NB4 (cell line): ENCODE data around the gene CCDC107.

Source experiments
- DNase-seq: peaks from one replicate; pipeline ENCODE4 v3.0.0; 2010; ENCODE audit warnings: low read depth
- H3K4me3 ChIP-seq: one replicate; pipeline ENCODE4 v1.5.1; 2011; ENCODE audit warnings: mild to moderate bottlenecking, low read depth, low read length, moderate library complexity
- MYC ChIP-seq: IDR thresholded peaks from 2 replicates; pipeline ENCODE4 v1.6.1; 2011; ENCODE audit warnings: low read depth, low read length
- POLR2A ChIP-seq: IDR thresholded peaks from 2 replicates; pipeline ENCODE4 v1.6.1; 2011; ENCODE audit warnings: mild to moderate bottlenecking; ENCODE audit not compliant: insufficient read length; ENCODE audit errors: extremely low read depth
- TF ChIP-seq, protein P1 (sequence below): IDR thresholded peaks from 2 replicates; pipeline ENCODE4 v1.6.1; 2011; ENCODE audit warnings: low read depth, low read length
- TF ChIP-seq, protein P2 (sequence below): IDR thresholded peaks from one replicate; pipeline ENCODE4 v1.5.1; 2012; ENCODE audit warnings: low read depth, low read length

Gene CCDC107

DNA sequence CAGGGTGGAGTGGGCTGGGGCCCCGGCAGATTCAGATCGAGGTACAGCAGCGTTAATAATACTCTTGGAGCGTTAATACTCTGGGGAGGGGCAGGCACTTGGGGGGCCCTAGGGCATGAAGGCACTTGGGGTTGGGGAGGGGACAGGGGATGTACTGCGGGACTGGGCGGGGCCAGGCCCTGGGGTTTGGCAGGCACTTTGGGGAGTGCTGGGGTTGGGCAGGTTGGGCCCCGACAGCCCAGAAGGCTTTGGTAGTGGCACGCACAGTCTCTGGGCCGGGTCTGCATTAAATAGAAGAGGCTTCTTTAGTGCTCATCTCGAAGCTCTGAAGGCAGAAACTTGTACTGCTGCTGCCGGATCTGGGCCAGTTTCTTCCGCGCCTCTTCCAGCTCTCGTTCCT is 39.4 kb downstream of the CCDC107 start:
- TF ChIP-seq, protein P1, sequence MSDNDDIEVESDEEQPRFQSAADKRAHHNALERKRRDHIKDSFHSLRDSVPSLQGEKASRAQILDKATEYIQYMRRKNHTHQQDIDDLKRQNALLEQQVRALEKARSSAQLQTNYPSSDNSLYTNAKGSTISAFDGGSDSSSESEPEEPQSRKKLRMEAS: no peak
- TF ChIP-seq, protein P2, sequence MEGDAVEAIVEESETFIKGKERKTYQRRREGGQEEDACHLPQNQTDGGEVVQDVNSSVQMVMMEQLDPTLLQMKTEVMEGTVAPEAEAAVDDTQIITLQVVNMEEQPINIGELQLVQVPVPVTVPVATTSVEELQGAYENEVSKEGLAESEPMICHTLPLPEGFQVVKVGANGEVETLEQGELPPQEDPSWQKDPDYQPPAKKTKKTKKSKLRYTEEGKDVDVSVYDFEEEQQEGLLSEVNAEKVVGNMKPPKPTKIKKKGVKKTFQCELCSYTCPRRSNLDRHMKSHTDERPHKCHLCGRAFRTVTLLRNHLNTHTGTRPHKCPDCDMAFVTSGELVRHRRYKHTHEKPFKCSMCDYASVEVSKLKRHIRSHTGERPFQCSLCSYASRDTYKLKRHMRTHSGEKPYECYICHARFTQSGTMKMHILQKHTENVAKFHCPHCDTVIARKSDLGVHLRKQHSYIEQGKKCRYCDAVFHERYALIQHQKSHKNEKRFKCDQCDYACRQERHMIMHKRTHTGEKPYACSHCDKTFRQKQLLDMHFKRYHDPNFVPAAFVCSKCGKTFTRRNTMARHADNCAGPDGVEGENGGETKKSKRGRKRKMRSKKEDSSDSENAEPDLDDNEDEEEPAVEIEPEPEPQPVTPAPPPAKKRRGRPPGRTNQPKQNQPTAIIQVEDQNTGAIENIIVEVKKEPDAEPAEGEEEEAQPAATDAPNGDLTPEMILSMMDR: no peak
- TF ChIP-seq MYC: no peak
- TF ChIP-seq POLR2A: no peak
- no peak overlapping the region for H3K4me3 ChIP-seq
- DNase-seq: no peak

DNA sequence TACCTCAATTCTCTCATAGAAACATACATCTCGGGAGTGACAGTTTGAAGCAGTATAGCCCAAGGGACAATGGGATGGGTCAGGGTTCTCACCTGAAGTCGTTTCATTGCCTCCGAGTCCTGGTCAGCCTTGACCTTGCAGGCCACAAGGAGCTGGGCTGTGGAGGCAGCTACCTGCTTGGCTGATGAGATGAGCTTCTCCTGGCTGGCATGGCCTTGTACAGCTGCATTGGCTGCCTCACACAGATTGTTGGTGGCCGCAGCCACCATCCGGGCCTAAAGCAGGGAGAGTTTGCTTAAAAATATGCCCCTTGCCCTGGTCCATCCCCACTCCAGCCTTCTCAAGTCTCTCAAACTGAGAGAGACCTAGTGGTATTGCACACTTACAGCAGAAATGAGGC is 40.1 kb downstream of the CCDC107 start:
- TF ChIP-seq MYC: no peak
- no peak for TF ChIP-seq POLR2A
- TF ChIP-seq, protein P2: no peak
- TF ChIP-seq, protein P1: no peak
- no peak overlapping the region for H3K4me3 ChIP-seq
- DNase-seq: no peak

GRCh38 chr9:35700031-35700430 is 41.9 kb downstream of the CCDC107 start:
- DNase-seq: no peak
- TF ChIP-seq POLR2A (no peak), MYC (no peak)
- TF ChIP-seq, protein P1: no peak
- TF ChIP-seq, protein P2: no peak
- no peak overlapping the region for H3K4me3 ChIP-seq

- TF ChIP-seq POLR2A: no peak
- TF ChIP-seq, protein P2: no peak
- no peak for TF ChIP-seq MYC
- TF ChIP-seq, protein P1: no peak
- H3K4me3 ChIP-seq: no peak overlapping the region
- no peak for DNase-seq
Measured at GRCh38 chr9:35700942-35701341, 42.9 kb downstream of the CCDC107 start.

DNA sequence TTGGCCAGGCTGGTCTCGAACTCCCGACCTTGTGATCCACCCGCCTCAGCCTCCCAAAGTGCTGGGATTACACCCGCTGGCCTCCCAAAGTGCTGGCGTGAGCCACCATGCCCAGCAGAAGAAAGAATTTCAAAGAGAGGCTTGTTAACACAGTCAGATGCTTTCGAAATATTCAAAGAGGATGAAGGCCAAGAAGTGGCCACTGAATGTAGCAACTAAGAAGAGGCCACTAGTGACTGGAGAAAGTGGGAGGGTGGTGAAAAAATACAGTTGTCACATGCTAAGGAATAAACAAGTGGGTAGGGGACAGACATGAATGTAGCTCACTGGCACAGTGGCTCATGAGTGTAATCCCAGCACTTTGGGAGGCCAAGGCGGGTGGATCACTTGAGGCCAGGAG is 44.6 kb downstream of the CCDC107 start:
- no peak overlapping the region for H3K4me3 ChIP-seq
- no peak for DNase-seq
- TF ChIP-seq, protein P2: no peak
- no peak for TF ChIP-seq MYC
